Mesodermal cell (in vitro differentiated cells): Measurements from ENCODE around the gene TRIM27. TPM values are rescaled to one million over a fixed set of nuclear protein-coding genes. Genes with fewer than 3 reads are reported as not detected.
"Not testable (repeated sequence)": the region's sequence is repeated elsewhere in the genome, so short reads cannot be mapped to it uniquely, and the experiment has no call there.

Experiments used
- H3K27ac ChIP-seq: 2 replicates; pipeline ENCODE4 v1.7.0; 2013; ENCODE audit warnings: mild to moderate bottlenecking, low read depth, low read length, moderate library complexity; ENCODE audit not compliant: severe bottlenecking
- H3K36me3 ChIP-seq: 2 replicates; pipeline ENCODE4 v1.7.1; 2013; ENCODE audit warnings: mild to moderate bottlenecking, low read length, moderate library complexity; ENCODE audit not compliant: control insufficient read depth, insufficient read depth
- H3K4me1 ChIP-seq: one replicate; pipeline ENCODE4 v1.7.1; 2013; ENCODE audit warnings: mild to moderate bottlenecking, low read length; ENCODE audit not compliant: insufficient read depth, control insufficient read depth, poor library complexity, severe bottlenecking
- H3K4me3 ChIP-seq: 2 replicates; pipeline ENCODE4 v1.7.0; 2013; ENCODE audit warnings: low read length, control low read depth, mild to moderate bottlenecking; ENCODE audit not compliant: insufficient read depth, poor library complexity, severe bottlenecking; ENCODE audit errors: extremely low read depth
- H3K9me3 ChIP-seq: 2 replicates; pipeline ENCODE4 v1.7.1; 2013; ENCODE audit warnings: mild to moderate bottlenecking, low read length, moderate library complexity; ENCODE audit not compliant: control insufficient read depth
- WGBS, 2 experiments: methylation state at CpG; one replicate each; pipeline ENCODE4 v1.1.5; 2013; ENCODE audit warnings: missing lambda C conversion rate in 2 of 2; ENCODE audit not compliant: insufficient coverage in 2 of 2; 5-methylcytosine and 5-hydroxymethylcytosine counted together
- polyA plus RNA-seq, 2 experiments: library from polyadenylated mRNA; stranded (reverse); fragments of 50-300 nt; gene quantifications; one replicate each; pipeline ENCODE4 v1.2.3, GENCODE V29; 2013

Gene TRIM27
- polyA plus RNA-seq (2013, experiment 1 of 2), result 66.6 TPM
- polyA plus RNA-seq (2013, experiment 2 of 2), result 61.4 TPM

- no peaks in the 10 kb centered on the region for H3K9me3 ChIP-seq
- H3K36me3 ChIP-seq, result peaks cover 35% of the 10 kb centered on the region
- WGBS, 2 experiments, result 1% methylated on average over 73 to 77 of the region's 89 CpGs
- peak within 1 kb of the TSS; percentile 98 for H3K4me3 ChIP-seq
- H3K27ac ChIP-seq, result peak within 1 kb of the TSS; percentile 86
- H3K4me1 ChIP-seq, result peaks cover 2% of the 10 kb centered on the region
Observed at GRCh38 chr6:28923318-28924102, at the start of gene TRIM27. TSS of gene TRIM27 (minus strand) at chr6:28923985. CDS start at chr6:28923632, 353 bp downstream.

- not testable (repeated sequence) for H3K4me3 ChIP-seq, H3K36me3 ChIP-seq, H3K4me1 ChIP-seq, H3K27ac ChIP-seq
- H3K9me3 ChIP-seq, result peaks cover 17% of the 10 kb centered on the region
- WGBS, 2 experiments, result 94 to 96% methylated on average over 19 to 20 of the region's 21 CpGs
Observed at GRCh38 chr6:28970056-28970455, 46.3 kb upstream of the TRIM27 start.

- WGBS, 2 experiments, result 86 to 93% methylated on average over 12 to 15 of the region's 15 CpGs
- H3K36me3 ChIP-seq, result no peaks in the 10 kb centered on the region
- H3K27ac ChIP-seq, result no peak overlapping the region
- peaks cover 17% of the 10 kb centered on the region for H3K9me3 ChIP-seq
- H3K4me1 ChIP-seq, result no peaks in the 10 kb centered on the region
- H3K4me3 ChIP-seq, result no peak overlapping the region
Observed at GRCh38 chr6:28969129-28969528, 45.3 kb upstream of the TRIM27 start.

- Histone ChIP-seq H3K36me3 (no peaks in the 10 kb centered on the region), H3K4me1 (no peaks in the 10 kb centered on the region), H3K9me3 (peaks cover 17% of the 10 kb centered on the region), H3K27ac (no peak overlapping the region), H3K4me3 (no peak overlapping the region)
- WGBS, 2 experiments, result 95 to 96% methylated on average over 3 of the region's 4 CpGs
Observed at GRCh38 chr6:28968476-28968875, 44.7 kb upstream of the TRIM27 start.

- H3K9me3 ChIP-seq, result peaks cover 17% of the 10 kb centered on the region
- H3K27ac ChIP-seq, result no peak overlapping the region
- no peak overlapping the region for H3K4me3 ChIP-seq
- H3K4me1 ChIP-seq, result no peaks in the 10 kb centered on the region
- WGBS, 2 experiments, result no CpG with 5 or more reads among the region's 2 CpGs
- no peaks in the 10 kb centered on the region for H3K36me3 ChIP-seq
Observed at GRCh38 chr6:28965706-28966105, 41.9 kb upstream of the TRIM27 start.

- Histone ChIP-seq H3K4me3 (no peak overlapping the region), H3K27ac (no peak overlapping the region), H3K4me1 (no peaks in the 10 kb centered on the region), H3K9me3 (no peaks in the 10 kb centered on the region), H3K36me3 (no peaks in the 10 kb centered on the region)
- WGBS, 2 experiments, result 83 to 90% methylated on average over 2 to 3 of the region's 4 CpGs
Observed at GRCh38 chr6:28960846-28961500, 37.2 kb upstream of the TRIM27 start.

- not testable (repeated sequence) for H3K27ac ChIP-seq, H3K4me3 ChIP-seq, H3K4me1 ChIP-seq, H3K36me3 ChIP-seq, H3K9me3 ChIP-seq
- 88 to 95% methylated on average over 7 to 10 of the region's 13 CpGs for WGBS, 2 experiments
Observed at GRCh38 chr6:28958561-28959243, 34.9 kb upstream of the TRIM27 start.

- WGBS, 2 experiments, result 93 to 95% methylated on average over 19 to 23 of the region's 24 CpGs
- H3K4me3 ChIP-seq, H3K4me1 ChIP-seq, H3K27ac ChIP-seq, H3K9me3 ChIP-seq, H3K36me3 ChIP-seq: not testable (repeated sequence)
Observed at GRCh38 chr6:28957795-28958314, 34.1 kb upstream of the TRIM27 start.

- Histone ChIP-seq H3K36me3 (no peaks in the 10 kb centered on the region), H3K4me3 (no peak overlapping the region), H3K9me3 (no peaks in the 10 kb centered on the region), H3K27ac (no peak overlapping the region), H3K4me1 (no peaks in the 10 kb centered on the region)
- WGBS, 2 experiments, result 90 to 93% methylated on average over 2 to 3 of the region's 3 CpGs
Observed at GRCh38 chr6:28956331-28956730, 32.5 kb upstream of the TRIM27 start.

GRCh38 chr6:28953585-28954258 lies 29.9 kb upstream of the TRIM27 start:
- WGBS, 2 experiments, result 3% methylated on average over 15 of the region's 22 CpGs
- H3K4me3 ChIP-seq, result peak overlapping the region; percentile 51

More at GRCh38 chr6:28953585-28954258, 29.9 kb upstream of the TRIM27 start:
- no peak overlapping the region for H3K27ac ChIP-seq
- H3K4me1 ChIP-seq, result no peaks in the 10 kb centered on the region
- no peaks in the 10 kb centered on the region for H3K36me3 ChIP-seq
- no peaks in the 10 kb centered on the region for H3K9me3 ChIP-seq
